GM21360 (cell line): ENCODE results near the gene ARL11.

Experiments
- ATAC-seq: cut with Tn5 transposase; IDR thresholded peaks from one replicate; pipeline ENCODE4 v1.9.1; 2021; ENCODE audit warnings: mild to moderate bottlenecking, moderate library complexity; ENCODE audit not compliant: unreplicated experiment

Gene ARL11

GRCh38 chr13:49646688-49647087 is 18.4 kb downstream of the ARL11 start:
- ATAC-seq, result no peak

- no peak for ATAC-seq
These were observed 21.1 kb downstream of the ARL11 start for GRCh38 chr13:49649244-49649962.

- no peak for ATAC-seq
These were observed 21.6 kb downstream of the ARL11 start for GRCh38 chr13:49649963-49650312.

- no peak for ATAC-seq
These were observed 23.5 kb downstream of the ARL11 start for GRCh38 chr13:49651570-49652354.

- no peak for ATAC-seq
These were observed 24.3 kb downstream of the ARL11 start for GRCh38 chr13:49652355-49653305.

- ATAC-seq, result no peak
These were observed 25.2 kb downstream of the ARL11 start for GRCh38 chr13:49653478-49653877.

- no peak for ATAC-seq
These were observed 25.7 kb downstream of the ARL11 start for GRCh38 chr13:49654011-49654410.

GRCh38 chr13:49655906-49656305 is 27.6 kb downstream of the ARL11 start:
- ATAC-seq, result no peak

- ATAC-seq, result no peak
These were observed 28.9 kb downstream of the ARL11 start for GRCh38 chr13:49657241-49657641.

- no peak for ATAC-seq
These were observed 36.3 kb downstream of the ARL11 start for GRCh38 chr13:49664606-49665005.

GRCh38 chr13:49667773-49668172 is 39.5 kb downstream of the ARL11 start:
- ATAC-seq, result no peak

- ATAC-seq, result no peak
These were observed 41.5 kb downstream of the ARL11 start for GRCh38 chr13:49669735-49670309.

GRCh38 chr13:49670828-49671227 is 42.5 kb downstream of the ARL11 start:
- ATAC-seq, result no peak

GRCh38 chr13:49676581-49677298 is 48.4 kb downstream of the ARL11 start:
- ATAC-seq, result no peak

GRCh38 chr13:49678191-49678914 is 50.0 kb downstream of the ARL11 start:
- ATAC-seq, result no peak

- ATAC-seq, result no peak
These were observed 50.9 kb downstream of the ARL11 start for GRCh38 chr13:49679246-49679645.

GRCh38 chr13:49681842-49682435 is 53.6 kb downstream of the ARL11 start:
- ATAC-seq, result no peak
